Fibroblast of the aortic adventitia (primary cell): ENCODE data around the gene CBFA2T3. TPM values are rescaled to one million over a fixed set of nuclear protein-coding genes. Genes with fewer than 3 reads are reported as not detected.

ENCODE experiments used
- DNase-seq: peaks from one replicate; pipeline ENCODE4 v3.0.0-alpha.2; 2010; ENCODE audit warnings: low read depth
- H3K4me3 ChIP-seq: 2 replicates; pipeline ENCODE4 v1.5.1; 2011; ENCODE audit warnings: low read depth, mild to moderate bottlenecking, control low read depth, low read length, moderate library complexity
- total RNA-seq: library from RNA; depleted of rRNA; stranded (reverse); fragments of >200 nt; gene quantifications from 2 replicates; pipeline ENCODE4 v1.2.3, GENCODE V29; 2012; ENCODE audit warnings: low replicate concordance
- TF ChIP-seq, protein P1 (sequence below): IDR thresholded peaks from 2 replicates; pipeline ENCODE4 v1.5.1; 2011; ENCODE audit warnings: mild to moderate bottlenecking, low read length, control low read depth, inconsistent platforms; ENCODE audit not compliant: insufficient read depth

The CBFA2T3 gene
- total RNA-seq, 1 donor, result not detected

DNA sequence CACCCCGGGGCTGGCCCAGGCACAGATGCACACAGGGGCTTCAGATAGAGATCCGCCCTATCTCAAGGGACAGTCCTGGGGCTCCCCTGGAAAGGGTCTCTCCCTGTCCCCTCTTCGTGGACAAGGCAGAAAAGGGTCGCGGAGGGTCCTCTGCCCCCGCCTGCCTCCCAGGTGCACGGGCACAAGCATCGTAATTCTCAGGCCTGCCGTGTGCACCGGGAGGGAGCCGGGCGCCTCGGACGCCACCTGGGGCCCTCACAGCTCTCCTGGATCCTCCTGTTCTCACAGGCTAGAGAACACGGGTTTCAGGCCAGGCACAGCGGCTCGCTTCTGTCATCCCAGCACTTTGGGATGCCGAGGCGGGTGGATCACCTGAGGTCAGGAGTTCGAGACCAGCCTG lies 98.7 kb downstream of the CBFA2T3 start:
- TF ChIP-seq, protein P1, sequence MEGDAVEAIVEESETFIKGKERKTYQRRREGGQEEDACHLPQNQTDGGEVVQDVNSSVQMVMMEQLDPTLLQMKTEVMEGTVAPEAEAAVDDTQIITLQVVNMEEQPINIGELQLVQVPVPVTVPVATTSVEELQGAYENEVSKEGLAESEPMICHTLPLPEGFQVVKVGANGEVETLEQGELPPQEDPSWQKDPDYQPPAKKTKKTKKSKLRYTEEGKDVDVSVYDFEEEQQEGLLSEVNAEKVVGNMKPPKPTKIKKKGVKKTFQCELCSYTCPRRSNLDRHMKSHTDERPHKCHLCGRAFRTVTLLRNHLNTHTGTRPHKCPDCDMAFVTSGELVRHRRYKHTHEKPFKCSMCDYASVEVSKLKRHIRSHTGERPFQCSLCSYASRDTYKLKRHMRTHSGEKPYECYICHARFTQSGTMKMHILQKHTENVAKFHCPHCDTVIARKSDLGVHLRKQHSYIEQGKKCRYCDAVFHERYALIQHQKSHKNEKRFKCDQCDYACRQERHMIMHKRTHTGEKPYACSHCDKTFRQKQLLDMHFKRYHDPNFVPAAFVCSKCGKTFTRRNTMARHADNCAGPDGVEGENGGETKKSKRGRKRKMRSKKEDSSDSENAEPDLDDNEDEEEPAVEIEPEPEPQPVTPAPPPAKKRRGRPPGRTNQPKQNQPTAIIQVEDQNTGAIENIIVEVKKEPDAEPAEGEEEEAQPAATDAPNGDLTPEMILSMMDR, result no peak
- no peak for DNase-seq
- H3K4me3 ChIP-seq, result no peak overlapping the region

DNA sequence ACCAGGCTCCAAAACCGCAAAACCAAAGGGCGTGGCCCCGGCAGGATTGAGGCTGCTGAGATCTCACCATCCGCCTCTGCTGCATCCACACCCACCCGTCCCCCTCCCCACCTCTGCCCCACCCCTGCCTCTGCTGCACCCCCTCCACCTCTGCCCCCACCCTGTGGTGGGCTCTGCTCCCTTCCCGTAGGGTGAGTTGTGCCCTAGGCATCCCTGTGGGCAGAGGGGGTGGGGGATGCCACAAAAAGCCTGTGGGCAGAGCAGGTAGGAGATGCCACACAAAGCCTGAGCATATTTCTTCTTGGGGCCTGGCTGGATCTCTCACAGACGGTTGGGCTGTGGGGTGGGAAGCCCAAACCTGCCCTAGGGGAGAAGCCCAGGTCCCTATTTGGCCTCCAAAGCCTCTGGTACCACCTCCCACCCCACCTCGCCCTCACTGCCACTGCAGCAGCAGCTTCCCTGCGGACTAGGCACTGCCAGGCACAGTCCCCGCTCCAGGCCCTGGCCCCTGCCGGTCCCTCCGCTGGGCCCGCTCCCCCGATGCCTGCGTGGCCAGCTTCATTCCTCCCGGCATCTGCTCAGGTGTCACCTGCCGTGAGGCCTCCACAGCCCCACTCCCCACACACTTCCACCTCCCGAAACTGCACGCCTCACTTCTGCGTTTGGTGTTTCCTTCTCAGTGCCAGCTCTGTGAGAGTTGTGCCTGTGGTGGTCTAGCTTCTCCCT lies 99.3 kb downstream of the CBFA2T3 start:
- H3K4me3 ChIP-seq, result no peak overlapping the region
- DNase-seq, result no peak
- TF ChIP-seq, protein P1, result no peak

DNA sequence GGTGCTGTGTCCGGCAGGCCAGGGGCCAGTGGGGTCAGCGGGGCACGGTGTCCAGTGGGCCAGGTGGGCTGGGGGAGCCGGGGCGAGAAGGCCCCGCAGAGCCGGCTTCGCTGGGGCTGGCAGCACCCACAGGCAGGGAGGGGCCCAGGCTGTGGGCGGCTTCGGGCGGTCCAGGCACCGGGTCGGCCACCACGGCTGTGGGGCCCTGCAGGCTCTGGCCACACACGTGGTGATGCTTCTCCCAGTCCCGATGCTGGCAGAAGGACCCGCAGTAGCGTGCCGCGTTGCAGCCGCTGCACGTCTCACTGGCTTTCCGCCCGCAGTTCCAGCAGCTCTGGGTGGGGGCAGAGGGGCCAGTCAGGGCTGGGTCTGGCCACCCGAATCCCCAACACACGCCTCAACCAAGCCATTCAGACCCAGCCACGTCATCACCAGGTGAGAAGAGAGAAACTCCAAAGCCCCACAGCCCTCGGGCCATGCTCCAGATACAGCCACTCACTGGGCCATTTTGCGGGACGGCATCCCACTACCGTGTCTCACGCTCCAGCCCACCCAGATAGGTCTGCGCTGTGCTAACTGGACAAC lies 100.0 kb downstream of the CBFA2T3 start:
- H3K4me3 ChIP-seq, result no peak overlapping the region
- DNase-seq, result no peak
- TF ChIP-seq, protein P1, result no peak

DNA sequence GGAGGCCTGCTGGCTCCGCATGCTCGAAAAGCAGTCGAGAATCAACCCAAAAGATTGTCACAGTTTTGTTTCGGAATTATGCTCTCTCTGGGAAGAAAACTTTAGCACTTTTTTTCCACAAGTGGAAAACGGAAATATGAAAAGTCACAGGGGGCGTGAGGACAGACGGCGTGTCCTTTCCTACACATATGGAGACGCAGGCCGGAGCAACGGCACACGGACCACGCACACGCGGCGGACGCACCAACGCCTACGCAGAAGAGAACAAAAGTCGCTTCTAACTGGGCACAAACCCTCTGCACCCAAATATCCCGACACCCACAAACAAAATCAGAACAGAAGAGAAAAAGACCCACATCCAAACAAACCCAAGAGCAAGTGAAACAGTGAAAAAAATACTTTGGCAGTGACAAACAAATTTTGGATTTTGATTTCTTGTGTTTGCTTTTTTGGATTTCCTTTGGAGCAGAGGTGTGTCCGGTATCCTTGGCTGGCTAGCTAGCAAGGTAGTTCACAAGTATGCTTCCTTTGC lies 101.2 kb downstream of the CBFA2T3 start:
- TF ChIP-seq, protein P1, result no peak
- H3K4me3 ChIP-seq, result no peak overlapping the region
- no peak for DNase-seq

DNA sequence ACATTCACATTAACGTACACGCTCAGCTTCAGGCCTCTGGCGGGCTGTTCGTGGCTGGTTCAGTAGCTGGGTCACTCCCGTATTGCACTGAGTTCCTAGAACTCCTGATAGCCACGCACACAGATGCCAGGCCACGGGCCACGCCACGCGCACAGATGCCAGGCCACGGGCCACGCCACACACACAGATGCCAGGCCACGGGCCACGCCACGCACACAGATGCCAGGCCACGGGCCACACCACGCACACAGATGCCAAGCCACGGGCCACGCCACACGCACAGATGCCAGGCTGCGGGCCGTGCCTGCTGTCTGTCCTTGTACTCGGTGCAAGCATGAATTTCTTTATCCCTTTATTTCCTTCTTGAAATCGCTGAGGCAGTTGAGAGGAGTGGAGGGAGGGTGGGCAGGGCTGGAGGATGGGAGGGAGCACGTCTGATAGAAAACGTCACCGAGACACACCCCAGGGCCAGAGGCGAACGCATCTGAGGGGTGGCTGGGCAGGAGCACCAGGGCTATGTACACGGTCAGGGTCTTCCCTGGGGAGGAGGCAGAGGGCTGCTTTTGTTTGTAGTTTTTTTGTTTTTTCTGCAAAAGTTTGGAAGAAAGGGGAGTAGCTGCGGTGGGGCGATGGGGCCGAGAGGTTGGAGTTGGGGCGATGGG lies 101.9 kb downstream of the CBFA2T3 start:
- H3K4me3 ChIP-seq, result no peak overlapping the region
- TF ChIP-seq, protein P1, result no peak
- DNase-seq, result no peak

DNA sequence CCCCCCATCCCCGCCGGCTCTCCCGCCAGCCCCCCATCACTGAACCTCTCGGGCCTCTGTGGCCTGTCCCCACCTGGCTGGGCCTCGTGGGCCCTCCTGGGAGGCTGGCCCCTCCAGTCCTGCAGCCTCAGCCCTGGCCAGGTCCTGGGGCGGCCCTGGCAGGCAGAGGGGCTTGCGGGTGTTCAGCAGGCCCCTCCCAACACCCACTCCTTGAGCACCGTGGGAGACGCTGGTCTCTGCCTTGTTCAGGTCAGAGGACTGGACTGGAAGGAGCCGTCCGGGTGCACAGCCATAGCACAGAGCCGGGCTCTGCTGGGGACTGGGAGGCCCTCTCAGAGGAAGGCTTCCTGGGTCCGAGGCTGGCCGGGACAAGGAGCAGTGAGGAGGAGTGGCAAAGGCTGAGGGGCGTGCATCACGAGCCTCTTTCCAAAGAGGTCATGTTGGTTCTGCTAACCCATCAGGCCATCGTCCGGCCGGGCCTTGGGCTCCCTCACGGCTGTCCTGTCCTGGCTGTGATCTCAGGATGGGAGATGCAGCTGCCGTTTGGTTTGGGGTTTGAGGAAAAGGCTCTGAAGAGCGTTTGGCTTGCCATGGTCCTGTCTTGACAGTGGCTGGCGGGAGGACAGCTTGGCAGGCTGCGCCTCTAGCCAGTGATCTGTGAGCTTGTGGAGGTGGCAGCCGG lies 104.2 kb downstream of the CBFA2T3 start:
- TF ChIP-seq, protein P1, result no peak

More for the DNA sequence above, 104.2 kb downstream of the CBFA2T3 start:
- no peak for DNase-seq
- no peak overlapping the region for H3K4me3 ChIP-seq
